Measurements from ENCODE around the gene RASSF7.

Gene RASSF7

GRCh38 chr11:598005-598680 lies 37.4 kb downstream of the RASSF7 start:
- Histone ChIP-seq H3K27me3 (no peaks in the 10 kb centered on the region), H3K9me3 (no peaks in the 10 kb centered on the region), H3K4me1 (ENCODE audit: control insufficient read depth in 1 of 2, insufficient read depth in 1 of 2, low read depth in 1 of 2, low read length in 1 of 2) (no peaks in the 10 kb centered on the region), H3K36me3 (peaks cover 96% of the 10 kb centered on the region), H3K4me3 (ENCODE audit: low read depth in 1 of 2, low read length in 1 of 2) (no peak overlapping the region), H3K27ac (no peak overlapping the region)
- TF ChIP-seq, protein P1, sequence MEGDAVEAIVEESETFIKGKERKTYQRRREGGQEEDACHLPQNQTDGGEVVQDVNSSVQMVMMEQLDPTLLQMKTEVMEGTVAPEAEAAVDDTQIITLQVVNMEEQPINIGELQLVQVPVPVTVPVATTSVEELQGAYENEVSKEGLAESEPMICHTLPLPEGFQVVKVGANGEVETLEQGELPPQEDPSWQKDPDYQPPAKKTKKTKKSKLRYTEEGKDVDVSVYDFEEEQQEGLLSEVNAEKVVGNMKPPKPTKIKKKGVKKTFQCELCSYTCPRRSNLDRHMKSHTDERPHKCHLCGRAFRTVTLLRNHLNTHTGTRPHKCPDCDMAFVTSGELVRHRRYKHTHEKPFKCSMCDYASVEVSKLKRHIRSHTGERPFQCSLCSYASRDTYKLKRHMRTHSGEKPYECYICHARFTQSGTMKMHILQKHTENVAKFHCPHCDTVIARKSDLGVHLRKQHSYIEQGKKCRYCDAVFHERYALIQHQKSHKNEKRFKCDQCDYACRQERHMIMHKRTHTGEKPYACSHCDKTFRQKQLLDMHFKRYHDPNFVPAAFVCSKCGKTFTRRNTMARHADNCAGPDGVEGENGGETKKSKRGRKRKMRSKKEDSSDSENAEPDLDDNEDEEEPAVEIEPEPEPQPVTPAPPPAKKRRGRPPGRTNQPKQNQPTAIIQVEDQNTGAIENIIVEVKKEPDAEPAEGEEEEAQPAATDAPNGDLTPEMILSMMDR (IDR thresholded peaks at IDR 0.05): no peak

DNA sequence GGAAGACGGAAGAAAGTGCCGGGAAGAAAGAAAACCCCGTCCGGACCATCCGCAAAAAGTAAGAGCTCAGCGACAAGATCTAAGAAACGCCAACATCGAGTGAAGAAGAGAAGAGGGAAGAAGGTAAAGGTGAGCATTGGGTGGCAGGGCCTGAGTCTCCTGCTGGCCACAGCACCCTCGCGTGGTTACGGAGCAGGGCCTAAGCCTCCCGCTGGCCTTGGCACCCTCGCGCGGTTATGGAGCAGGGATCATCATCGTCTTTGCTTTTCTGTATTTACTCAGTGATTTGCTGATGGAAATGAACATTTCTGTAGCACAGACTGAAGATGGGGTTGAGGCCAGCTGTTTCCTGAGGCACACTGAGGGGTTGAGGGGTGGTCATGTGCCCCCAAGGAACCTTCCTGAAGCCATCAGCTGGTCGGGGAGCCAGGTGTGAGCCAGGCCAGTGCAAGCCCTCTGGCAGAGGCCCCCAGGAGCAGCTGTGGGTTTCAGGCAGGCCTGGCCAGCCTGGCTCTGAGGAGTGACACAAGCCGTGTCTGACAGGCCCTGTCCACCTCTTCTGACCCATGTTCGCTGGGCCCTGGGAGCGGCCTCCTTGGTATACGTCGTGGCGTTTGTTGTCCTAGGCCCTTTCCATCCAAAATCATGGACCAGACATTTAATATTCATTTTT lies 40.9 kb downstream of the RASSF7 start:
- no peak overlapping the region for H3K27ac ChIP-seq
- H3K9me3 ChIP-seq: no peaks in the 10 kb centered on the region
- no peak overlapping the region for H3K4me3 ChIP-seq (ENCODE audit: low read depth in 1 of 2, low read length in 1 of 2)
- H3K27me3 ChIP-seq: no peaks in the 10 kb centered on the region
- peaks cover 95% of the 10 kb centered on the region for H3K36me3 ChIP-seq
- TF ChIP-seq, protein P1 (IDR thresholded peaks at IDR 0.05): no peak
- H3K4me1 ChIP-seq (ENCODE audit: control insufficient read depth in 1 of 2, insufficient read depth in 1 of 2, low read depth in 1 of 2, low read length in 1 of 2): no peaks in the 10 kb centered on the region

GRCh38 chr11:603154-603553 lies 42.4 kb downstream of the RASSF7 start:
- Histone ChIP-seq H3K4me3 (ENCODE audit: low read depth in 1 of 2, low read length in 1 of 2) (no peak overlapping the region), H3K27ac (no peak overlapping the region)
- TF ChIP-seq, protein P1 (IDR thresholded peaks at IDR 0.05): no peak

DNA sequence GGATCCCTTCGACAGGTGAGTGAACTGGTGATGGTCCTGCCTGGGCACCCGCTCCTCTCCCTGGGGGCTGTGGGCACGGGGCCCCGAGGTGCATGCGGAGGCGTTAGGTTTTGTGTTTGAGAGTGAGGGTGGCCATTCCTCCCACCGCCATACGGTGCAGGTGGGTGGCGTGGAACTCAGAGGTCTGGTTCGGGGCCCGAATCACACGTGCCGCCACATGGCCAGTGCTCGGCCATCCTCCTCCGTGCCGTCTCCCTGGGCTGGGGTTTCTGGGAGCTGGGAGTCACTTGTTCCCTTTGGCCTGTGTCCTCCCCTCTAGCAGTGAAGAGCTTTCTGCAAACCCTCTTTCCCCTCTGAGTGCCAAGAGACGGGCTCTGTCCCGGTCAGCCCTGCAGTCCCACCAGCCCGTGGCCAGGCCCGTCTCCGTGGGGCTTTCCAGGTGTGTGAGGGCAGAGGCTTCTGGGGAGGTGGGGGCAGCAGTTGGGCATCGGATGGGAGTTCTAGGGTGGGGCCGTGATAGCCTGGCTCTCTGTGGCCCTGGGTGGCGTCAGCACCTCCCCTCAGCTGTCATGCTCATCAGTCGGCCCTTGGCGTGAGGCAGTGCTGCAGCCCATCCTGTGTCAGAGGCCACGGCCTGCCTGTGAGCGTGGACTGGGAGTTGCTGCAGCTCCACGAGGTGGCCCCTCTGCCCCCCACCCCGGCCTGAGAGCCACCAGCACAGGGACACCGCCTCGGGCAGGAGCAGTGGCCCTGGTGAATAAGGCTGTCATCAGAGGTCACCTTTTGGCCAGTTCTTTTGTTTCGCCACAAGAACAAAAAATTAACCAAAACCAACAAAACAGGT lies 44.7 kb downstream of the RASSF7 start:
- Histone ChIP-seq H3K4me3 (ENCODE audit: low read depth in 1 of 2, low read length in 1 of 2) (no peak overlapping the region), H3K4me1 (ENCODE audit: control insufficient read depth in 1 of 2, insufficient read depth in 1 of 2, low read depth in 1 of 2, low read length in 1 of 2) (no peaks in the 10 kb centered on the region), H3K9me3 (no peaks in the 10 kb centered on the region), H3K27me3 (no peaks in the 10 kb centered on the region), H3K27ac (no peak overlapping the region), H3K36me3 (peaks cover 98% of the 10 kb centered on the region)
- TF ChIP-seq, protein P1 (IDR thresholded peaks at IDR 0.05): no peak

More at GRCh38 chr11:603154-603553, 42.4 kb downstream of the RASSF7 start:
- H3K27me3 ChIP-seq: no peaks in the 10 kb centered on the region
- no peaks in the 10 kb centered on the region for H3K9me3 ChIP-seq
- no peaks in the 10 kb centered on the region for H3K4me1 ChIP-seq (ENCODE audit: control insufficient read depth in 1 of 2, insufficient read depth in 1 of 2, low read depth in 1 of 2, low read length in 1 of 2)
- H3K36me3 ChIP-seq: peaks cover 95% of the 10 kb centered on the region

DNA sequence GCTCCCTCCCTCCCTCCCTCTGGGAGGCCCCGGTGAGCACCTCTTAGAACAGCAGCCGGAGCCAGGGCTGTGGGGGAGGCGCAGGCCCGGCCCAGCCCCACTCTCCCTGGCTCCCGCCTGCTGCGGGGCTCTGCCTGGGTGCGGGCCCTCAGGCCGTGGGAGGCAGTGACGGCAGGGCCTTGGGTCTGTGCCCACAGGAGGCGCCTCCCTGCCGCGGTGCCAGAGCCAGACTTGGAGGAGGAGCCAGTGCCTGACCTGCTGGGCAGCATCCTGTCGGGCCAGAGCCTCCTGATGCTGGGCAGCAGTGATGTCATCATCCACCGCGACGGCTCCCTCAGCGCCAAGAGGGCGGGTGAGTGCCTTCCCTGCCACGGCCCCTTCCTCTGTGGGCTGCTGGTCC lies 45.5 kb downstream of the RASSF7 start:
- Histone ChIP-seq H3K27ac (no peak overlapping the region), H3K27me3 (no peaks in the 10 kb centered on the region), H3K36me3 (peaks cover 98% of the 10 kb centered on the region), H3K9me3 (no peaks in the 10 kb centered on the region), H3K4me1 (ENCODE audit: control insufficient read depth in 1 of 2, insufficient read depth in 1 of 2, low read depth in 1 of 2, low read length in 1 of 2) (no peaks in the 10 kb centered on the region), H3K4me3 (ENCODE audit: low read depth in 1 of 2, low read length in 1 of 2) (no peak overlapping the region)
- TF ChIP-seq, protein P1 (IDR thresholded peaks at IDR 0.05): no peak
